ENCODE measurements around the gene PTPRN2.
"Not testable (repeated sequence)": the region's sequence is repeated elsewhere in the genome, so short reads cannot be mapped to it uniquely, and the experiment has no call there.

Gene PTPRN2

DNA sequence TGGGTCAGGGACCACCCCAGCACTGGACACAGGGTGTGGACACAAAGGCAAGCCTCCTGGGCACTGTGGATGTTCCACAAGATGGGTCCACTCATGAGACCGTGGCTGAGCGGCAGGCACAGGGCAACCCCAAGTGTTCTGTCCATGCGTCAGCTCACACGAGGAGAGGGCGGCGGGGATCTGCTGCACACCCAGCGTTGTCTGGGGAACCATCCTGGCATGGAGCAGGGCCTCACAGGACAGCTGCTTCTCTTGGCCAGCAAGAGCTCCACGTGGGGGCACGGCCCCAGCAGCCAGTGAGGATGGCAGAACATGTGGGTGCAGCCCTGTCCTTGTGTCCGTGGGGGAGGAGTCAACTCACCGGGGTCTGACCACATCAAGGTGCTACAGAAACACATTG, 195.4 kb downstream of the PTPRN2 start:
- H3K36me3 Mint-ChIP-seq (ENCODE audit: low read depth), result no peaks in the 10 kb centered on the region
- H3K4me1 Mint-ChIP-seq (ENCODE audit: low read depth), result no peaks in the 10 kb centered on the region
- H3K9me3 Mint-ChIP-seq, result no peaks in the 10 kb centered on the region
- no peak overlapping the region for H3K4me3 Mint-ChIP-seq
- no peak overlapping the region for H3K27ac Mint-ChIP-seq
- H3K27me3 Mint-ChIP-seq, result no peaks in the 10 kb centered on the region

DNA sequence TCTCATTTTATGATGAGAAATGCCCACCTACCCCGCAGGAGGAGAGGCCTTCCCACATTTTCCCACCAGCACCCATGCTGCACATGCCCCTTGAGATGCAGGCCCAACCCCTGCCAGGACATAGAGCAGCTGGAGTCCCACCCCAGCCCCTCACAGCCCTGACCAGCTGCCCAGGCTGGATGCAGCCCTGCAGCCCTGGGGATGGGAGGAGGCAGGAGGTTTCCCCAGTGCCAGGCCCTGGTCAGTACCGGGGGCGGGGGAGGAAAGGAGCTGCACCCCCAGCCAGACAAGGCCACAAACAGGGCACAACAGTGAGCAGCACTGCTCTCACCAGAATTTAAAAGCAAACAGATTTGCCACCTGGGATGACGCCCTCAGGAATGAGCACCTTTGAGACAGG, 196.1 kb downstream of the PTPRN2 start:
- H3K36me3 Mint-ChIP-seq (ENCODE audit: low read depth), result no peaks in the 10 kb centered on the region
- no peak overlapping the region for H3K27ac Mint-ChIP-seq
- H3K4me3 Mint-ChIP-seq, result no peak overlapping the region
- no peaks in the 10 kb centered on the region for H3K9me3 Mint-ChIP-seq
- H3K4me1 Mint-ChIP-seq (ENCODE audit: low read depth), result no peaks in the 10 kb centered on the region
- no peaks in the 10 kb centered on the region for H3K27me3 Mint-ChIP-seq

DNA sequence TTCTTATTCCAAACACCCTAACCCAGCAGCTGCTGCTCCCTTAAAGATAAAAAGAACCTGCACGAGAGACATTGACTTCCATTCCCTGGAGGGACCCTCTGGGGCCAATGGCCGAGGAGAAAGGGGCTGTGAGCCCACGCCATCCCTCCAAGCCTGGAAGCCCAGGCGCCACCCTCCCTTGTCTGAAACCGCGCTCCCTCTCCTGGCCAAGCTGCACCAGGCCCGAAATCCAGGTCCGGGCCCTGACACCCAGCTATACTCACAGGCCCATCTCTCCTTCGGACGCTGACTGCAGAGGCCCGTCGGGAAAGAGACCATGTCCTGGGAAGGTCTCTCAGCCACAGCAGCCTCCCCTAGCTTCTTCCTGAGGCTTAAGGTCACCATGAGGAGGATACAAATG, 196.5 kb downstream of the PTPRN2 start:
- no peaks in the 10 kb centered on the region for H3K9me3 Mint-ChIP-seq
- H3K36me3 Mint-ChIP-seq (ENCODE audit: low read depth), result no peaks in the 10 kb centered on the region
- H3K4me1 Mint-ChIP-seq (ENCODE audit: low read depth), result no peaks in the 10 kb centered on the region
- H3K27me3 Mint-ChIP-seq, result no peaks in the 10 kb centered on the region
- H3K4me3 Mint-ChIP-seq, result no peak overlapping the region
- no peak overlapping the region for H3K27ac Mint-ChIP-seq

DNA sequence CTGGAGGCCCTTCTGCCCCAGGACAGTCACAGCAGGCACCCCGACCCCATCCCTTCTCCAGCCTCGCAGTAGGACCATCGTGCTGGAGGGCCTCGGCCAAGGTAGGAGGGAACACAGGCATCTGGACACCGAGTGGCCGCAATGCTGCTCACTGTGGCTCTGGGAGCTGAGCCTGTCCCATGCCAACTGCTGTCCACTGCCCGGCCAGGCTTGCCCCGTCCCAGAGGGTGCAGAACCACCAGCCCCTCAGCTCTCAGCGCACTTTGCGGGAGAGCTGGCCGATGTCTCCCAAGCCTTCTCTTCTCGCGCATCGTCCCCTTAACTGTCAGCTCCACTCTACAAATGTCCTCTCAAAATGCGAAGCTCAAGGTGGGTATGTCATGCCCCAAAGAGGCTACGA, 197.2 kb downstream of the PTPRN2 start:
- Mint-ChIP-seq H3K4me3 (no peak overlapping the region), H3K27me3 (no peaks in the 10 kb centered on the region), H3K4me1 (ENCODE audit: low read depth) (no peaks in the 10 kb centered on the region), H3K9me3 (no peaks in the 10 kb centered on the region), H3K27ac (no peak overlapping the region), H3K36me3 (ENCODE audit: low read depth) (no peaks in the 10 kb centered on the region)

DNA sequence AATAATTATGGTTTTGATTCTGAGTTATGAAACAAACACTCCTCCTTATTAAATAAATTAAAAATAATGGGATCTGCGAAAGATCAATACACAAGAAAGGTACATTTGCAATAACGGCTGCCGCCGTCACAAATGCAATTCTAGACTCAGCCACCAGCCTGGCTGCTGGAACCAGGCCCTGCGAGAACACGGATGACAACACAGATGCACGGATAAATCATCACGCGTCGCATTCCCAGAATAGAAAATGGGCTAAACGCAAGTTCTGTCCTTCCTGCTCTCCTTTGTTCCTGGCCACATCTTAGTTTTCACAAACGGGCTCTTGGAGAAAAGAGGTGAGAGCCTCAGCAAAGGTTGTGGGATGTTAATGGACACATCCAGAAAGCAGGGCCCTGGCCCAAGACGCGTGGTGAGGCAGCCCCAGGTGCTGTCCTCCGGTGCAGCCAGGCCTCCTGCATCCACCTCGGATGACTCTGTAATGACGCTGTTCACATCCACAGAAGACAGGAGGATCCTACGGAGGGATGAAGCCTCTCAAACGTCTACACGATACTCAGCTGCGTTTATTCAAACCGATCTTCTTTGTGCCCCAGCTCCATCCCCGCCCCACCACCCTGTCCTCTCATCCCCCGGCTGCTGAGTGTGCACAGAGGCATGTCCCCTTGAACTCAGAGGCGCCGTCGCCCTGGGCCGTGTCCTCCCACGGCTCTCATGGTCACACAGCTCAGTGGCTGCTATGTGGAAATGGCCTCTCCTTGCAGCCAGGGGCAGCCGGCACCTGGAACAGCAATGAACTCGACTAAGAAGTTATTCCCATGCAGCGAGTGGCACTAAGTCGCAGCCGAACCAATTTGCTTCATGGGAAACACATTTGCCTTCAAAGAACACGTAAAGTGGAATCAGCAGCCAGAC, 197.9 kb downstream of the PTPRN2 start:
- H3K27ac Mint-ChIP-seq, result no peak overlapping the region
- no peaks in the 10 kb centered on the region for H3K4me1 Mint-ChIP-seq (ENCODE audit: low read depth)
- no peaks in the 10 kb centered on the region for H3K36me3 Mint-ChIP-seq (ENCODE audit: low read depth)
- H3K4me3 Mint-ChIP-seq, result no peak overlapping the region
- no peaks in the 10 kb centered on the region for H3K27me3 Mint-ChIP-seq
- H3K9me3 Mint-ChIP-seq, result no peaks in the 10 kb centered on the region

DNA sequence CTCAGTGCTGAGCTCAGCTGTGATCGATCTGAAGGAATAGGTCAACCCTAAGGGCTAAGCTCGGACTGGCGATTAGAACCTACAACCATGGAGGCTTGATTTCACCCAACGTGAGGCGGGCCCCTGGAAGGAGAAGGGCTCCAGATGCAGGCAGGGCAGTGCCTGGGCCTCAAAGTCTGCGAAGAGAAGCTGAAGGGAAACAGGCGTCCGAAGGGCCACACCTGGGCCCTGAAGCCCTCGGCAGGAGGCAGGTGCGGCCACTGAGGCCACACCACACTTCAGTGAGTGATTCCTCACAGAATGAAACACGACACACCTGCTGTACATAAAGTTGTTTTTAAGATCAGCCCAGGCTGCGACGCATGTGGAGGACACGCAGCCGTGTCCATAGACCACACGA, 198.7 kb downstream of the PTPRN2 start:
- no peaks in the 10 kb centered on the region for H3K36me3 Mint-ChIP-seq (ENCODE audit: low read depth)
- no peaks in the 10 kb centered on the region for H3K4me1 Mint-ChIP-seq (ENCODE audit: low read depth)
- H3K9me3 Mint-ChIP-seq, result no peaks in the 10 kb centered on the region
- H3K4me3 Mint-ChIP-seq, result no peak overlapping the region
- no peak overlapping the region for H3K27ac Mint-ChIP-seq
- no peaks in the 10 kb centered on the region for H3K27me3 Mint-ChIP-seq

DNA sequence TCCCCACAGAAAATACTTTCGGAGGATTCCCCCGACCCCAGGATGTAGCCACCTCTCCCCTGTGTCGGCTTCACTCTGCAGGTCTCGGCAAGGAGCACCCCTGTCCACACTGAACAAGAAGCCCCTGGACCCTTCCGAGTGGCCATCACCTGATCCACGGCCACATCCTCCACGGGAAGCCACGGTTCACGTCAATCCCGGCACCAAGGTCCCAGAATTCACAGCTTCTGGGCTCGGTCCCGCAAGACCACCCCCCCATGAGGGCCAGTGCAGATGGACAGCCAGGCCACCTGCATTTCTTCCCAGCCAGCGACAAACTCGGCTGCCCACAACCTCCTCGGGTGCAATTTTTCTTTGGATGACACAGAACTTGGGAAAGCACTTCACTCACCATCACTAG, 199.6 kb downstream of the PTPRN2 start:
- no peak overlapping the region for H3K27ac Mint-ChIP-seq
- H3K9me3 Mint-ChIP-seq, result no peaks in the 10 kb centered on the region
- no peaks in the 10 kb centered on the region for H3K36me3 Mint-ChIP-seq (ENCODE audit: low read depth)
- no peaks in the 10 kb centered on the region for H3K4me1 Mint-ChIP-seq (ENCODE audit: low read depth)
- no peaks in the 10 kb centered on the region for H3K27me3 Mint-ChIP-seq
- no peak overlapping the region for H3K4me3 Mint-ChIP-seq

DNA sequence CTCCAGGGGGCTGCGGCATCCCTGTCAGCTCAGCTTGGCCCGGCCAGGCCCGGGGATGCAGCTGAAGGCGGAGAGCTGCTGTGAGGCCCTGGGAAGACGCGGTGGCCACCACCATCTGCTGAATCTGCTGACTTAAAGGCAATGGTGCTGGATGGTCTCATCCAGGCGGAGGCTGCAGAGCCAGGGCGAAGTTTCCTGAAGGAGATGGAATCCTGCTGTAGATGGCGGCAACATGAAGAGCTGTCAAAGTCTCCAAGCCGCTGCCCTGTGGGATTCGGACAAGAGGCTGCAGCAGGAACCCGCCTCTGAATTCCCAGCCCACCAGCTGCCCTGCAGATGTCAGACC, 200.1 kb downstream of the PTPRN2 start:
- H3K9me3 Mint-ChIP-seq, result no peaks in the 10 kb centered on the region
- no peaks in the 10 kb centered on the region for H3K36me3 Mint-ChIP-seq (ENCODE audit: low read depth)

DNA sequence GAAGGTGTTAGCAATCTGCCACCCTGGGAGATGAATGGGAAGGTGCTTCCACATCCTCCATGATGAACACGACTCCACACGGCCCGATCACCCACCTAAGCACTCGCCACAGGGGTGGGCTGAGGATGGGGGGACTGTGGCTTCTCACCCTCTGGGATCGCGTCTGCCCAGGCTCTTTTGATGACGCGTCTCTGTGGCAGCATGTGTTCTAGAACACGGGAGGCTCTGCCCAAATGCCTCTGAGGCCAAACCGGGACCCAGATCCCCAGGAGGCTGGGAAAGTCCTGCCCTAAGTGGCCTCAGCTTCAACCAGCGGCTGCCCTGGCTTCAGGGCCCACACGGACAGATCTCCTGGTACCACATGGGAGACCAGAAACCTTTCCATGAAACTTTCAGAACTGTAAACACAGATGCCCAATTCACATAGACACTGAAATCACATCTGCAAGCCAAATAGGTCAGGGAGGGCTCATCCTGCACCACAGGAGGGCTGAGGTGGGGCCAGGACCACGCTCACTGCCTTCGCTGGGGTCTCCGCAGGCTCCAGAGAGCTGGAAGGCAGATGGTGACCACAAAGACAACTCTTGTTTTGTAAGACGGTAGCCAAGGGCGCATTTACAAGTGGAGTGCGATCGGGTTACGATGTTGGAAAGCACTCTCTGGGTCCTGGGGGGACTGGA, 200.6 kb downstream of the PTPRN2 start:
- H3K4me1 Mint-ChIP-seq (ENCODE audit: low read depth), result no peaks in the 10 kb centered on the region
- no peak overlapping the region for H3K27ac Mint-ChIP-seq
- no peaks in the 10 kb centered on the region for H3K36me3 Mint-ChIP-seq (ENCODE audit: low read depth)
- H3K4me3 Mint-ChIP-seq, result no peak overlapping the region
- H3K9me3 Mint-ChIP-seq, result no peaks in the 10 kb centered on the region
- no peaks in the 10 kb centered on the region for H3K27me3 Mint-ChIP-seq

More for the DNA sequence above, 200.1 kb downstream of the PTPRN2 start:
- H3K27ac Mint-ChIP-seq, result no peak overlapping the region
- H3K27me3 Mint-ChIP-seq, result no peaks in the 10 kb centered on the region
- no peak overlapping the region for H3K4me3 Mint-ChIP-seq
- H3K4me1 Mint-ChIP-seq (ENCODE audit: low read depth), result no peaks in the 10 kb centered on the region

DNA sequence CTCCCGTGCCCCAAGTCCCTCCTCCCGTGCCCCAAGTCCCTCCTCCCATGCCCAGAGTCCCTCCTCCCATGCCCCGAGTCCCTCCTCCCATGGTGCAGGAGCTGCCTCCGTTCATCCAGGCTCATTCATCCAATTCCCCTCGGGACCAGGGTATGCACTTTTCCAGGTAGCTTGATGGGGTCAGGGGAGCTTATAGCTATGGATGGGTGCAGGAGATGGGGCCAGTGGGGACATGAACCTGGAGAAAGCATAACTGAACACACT, 201.3 kb downstream of the PTPRN2 start:
- Mint-ChIP-seq H3K4me1 (ENCODE audit: low read depth) (no peaks in the 10 kb centered on the region), H3K9me3 (no peaks in the 10 kb centered on the region), H3K36me3 (ENCODE audit: low read depth) (no peaks in the 10 kb centered on the region), H3K4me3 (no peak overlapping the region), H3K27me3 (no peaks in the 10 kb centered on the region), H3K27ac (no peak overlapping the region)

DNA sequence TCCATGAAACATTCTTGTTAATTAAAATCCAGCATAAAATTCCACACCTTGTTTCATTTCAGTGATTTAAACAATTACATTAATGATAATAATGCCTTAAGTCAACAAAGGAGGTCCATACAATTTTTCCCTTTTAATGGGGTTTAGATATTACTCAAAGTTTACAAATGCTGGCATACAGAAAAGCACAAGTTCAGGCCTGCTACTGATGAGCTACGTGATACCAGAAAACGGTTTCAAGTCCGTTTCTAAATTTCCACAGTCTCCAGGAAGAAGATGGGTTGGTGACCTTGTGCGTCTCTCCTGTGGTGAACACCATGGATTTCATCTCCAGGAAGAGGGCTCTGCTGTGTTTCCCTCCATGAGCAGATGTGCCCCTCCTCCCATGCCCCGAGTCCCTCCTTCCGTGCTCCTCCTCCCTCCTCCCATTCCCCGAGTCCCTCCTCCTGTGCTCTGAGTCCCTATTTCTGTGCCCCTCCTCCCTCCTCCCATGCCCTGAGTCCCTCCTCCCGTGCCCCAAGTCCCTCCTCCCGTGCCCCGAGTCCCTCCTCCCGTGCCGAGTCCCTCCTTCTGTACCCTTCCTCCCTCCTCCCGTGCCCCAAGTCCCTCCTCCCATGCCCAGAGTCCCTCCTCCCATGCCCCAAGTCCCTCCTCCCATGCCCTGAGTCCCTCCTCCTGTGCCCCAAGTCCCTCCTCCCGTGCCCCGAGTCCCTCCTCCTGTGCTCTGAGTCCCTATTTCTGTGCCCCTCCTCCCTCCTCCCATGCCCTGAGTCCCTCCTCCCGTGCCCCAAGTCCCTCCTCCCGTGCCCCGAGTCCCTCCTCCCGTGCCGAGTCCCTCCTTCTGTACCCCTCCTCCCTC, 201.9 kb downstream of the PTPRN2 start:
- not testable (repeated sequence) for H3K4me3 Mint-ChIP-seq; H3K36me3 Mint-ChIP-seq (ENCODE audit: low read depth); H3K27ac Mint-ChIP-seq; H3K9me3 Mint-ChIP-seq; H3K4me1 Mint-ChIP-seq (ENCODE audit: low read depth); H3K27me3 Mint-ChIP-seq

DNA sequence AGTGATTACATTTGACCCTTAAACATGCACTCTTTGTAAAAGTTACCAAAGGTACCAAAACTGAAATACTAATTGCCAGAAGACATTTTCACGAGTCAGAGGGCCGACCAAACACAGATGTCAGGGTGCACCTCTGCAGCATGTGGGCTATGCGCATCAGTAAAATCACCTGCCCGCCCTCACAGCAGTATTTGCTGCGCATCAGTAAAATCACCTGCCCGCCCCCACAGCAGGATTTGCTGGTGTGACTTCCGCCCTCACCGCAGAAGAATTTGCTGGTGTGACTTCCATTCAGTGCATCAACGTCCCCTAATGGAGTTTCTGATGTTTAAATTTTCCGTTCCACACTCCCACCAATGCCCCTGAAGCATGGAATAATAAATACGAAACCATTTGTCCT, 202.9 kb downstream of the PTPRN2 start:
- Mint-ChIP-seq H3K4me3 (no peak overlapping the region), H3K27ac (no peak overlapping the region), H3K27me3 (no peaks in the 10 kb centered on the region), H3K36me3 (ENCODE audit: low read depth) (no peaks in the 10 kb centered on the region), H3K9me3 (no peaks in the 10 kb centered on the region), H3K4me1 (ENCODE audit: low read depth) (no peaks in the 10 kb centered on the region)

DNA sequence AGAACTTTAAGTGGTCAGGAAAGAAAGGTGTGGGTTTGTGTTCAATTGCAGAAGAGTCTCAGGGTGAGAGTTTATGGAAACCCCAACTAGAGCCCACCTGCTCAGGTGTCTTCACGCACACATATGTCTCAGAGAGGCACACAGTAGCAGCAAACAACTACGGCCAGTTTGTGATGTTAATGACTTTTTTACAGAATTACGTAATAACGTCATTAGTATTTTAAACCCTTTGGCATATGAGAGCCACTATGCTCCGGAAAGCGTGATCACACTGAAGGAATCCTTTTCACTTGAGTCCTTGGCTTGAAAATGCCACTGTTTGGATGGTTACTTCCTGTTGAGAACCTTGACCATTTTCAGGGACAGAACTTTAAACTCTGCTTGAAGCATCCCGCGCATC, 204.0 kb downstream of the PTPRN2 start:
- Mint-ChIP-seq H3K9me3 (no peaks in the 10 kb centered on the region), H3K4me1 (ENCODE audit: low read depth) (no peaks in the 10 kb centered on the region), H3K36me3 (ENCODE audit: low read depth) (no peaks in the 10 kb centered on the region), H3K27ac (no peak overlapping the region), H3K27me3 (no peaks in the 10 kb centered on the region), H3K4me3 (no peak overlapping the region)

DNA sequence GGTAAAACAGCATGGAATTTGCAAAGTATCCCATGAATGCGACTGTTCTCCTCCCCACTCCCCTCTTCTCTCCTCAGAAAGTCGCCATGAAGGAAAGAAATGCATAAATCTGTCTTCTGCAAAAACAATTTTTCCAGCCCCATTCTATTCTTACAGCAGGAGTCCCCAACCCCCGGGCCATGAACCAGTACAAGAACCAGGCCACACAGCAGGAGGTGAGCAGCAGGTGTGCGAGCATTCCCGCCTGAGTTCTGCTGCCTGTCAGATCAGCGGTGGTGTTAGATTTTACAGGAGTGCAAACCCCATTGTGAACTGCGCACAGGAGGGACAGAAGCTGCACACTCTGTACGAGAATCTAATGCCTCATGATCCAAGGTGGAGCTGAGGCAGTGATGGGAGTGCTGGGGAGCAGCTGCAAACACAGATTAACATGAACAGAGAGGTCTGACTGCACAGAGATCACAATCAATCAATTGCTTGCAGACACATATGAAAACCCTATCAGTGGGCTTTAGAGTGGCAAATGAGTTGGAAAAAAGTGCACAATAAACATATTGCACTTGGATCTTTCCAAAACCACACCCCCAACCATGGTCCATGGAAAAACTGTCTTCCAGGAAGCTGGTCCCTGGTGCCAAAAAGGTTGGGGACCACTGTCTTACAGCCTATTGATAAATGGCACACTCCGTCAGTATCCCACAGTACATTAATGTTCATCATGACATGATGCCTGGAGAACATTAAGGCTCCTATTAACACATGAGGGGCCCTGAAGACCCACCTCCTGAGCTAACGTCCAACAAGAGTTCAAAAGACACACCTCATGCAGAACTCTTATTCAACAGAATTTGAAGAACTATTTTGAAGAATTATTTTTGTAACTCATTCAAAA, 205.0 kb downstream of the PTPRN2 start:
- Mint-ChIP-seq H3K4me3 (no peak overlapping the region), H3K27ac (no peak overlapping the region), H3K9me3 (no peaks in the 10 kb centered on the region), H3K4me1 (ENCODE audit: low read depth) (no peaks in the 10 kb centered on the region), H3K27me3 (no peaks in the 10 kb centered on the region), H3K36me3 (ENCODE audit: low read depth) (no peaks in the 10 kb centered on the region)
